ENCODE data around the gene THSD4.

The THSD4 gene

DNA sequence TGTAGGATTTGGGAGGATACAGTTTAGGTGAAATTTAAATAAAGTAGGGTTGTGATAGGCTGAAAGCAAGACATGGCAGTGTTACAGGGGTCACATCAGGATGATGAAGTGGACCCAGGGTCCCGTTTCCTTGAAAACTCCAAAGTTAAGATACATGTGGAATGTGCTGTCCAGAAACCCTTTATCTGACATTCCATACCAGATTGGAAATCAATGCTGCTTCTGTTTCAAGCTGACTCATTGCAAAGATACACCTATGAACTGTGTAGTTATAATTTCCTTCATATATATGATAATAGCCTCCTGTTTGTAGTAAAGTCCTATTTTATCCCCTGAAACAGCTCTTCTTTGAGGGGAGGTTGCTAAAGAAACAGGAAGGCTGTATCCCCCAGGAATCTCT, 624.1 kb downstream of the THSD4 start:
- H3K4me1 Mint-ChIP-seq: peaks cover 2% of the 10 kb centered on the region
- no peak for ATAC-seq (ENCODE audit: low read depth)
- no peak overlapping the region for H3K27ac Mint-ChIP-seq
- no peaks in the 10 kb centered on the region for H3K36me3 Mint-ChIP-seq
- peaks cover 2% of the 10 kb centered on the region for H3K27me3 Mint-ChIP-seq
- no peak for DNase-seq (ENCODE audit: low spot score in 2 of 2)
- H3K4me3 Mint-ChIP-seq: no peak overlapping the region
- no peaks in the 10 kb centered on the region for H3K9me3 Mint-ChIP-seq

DNA sequence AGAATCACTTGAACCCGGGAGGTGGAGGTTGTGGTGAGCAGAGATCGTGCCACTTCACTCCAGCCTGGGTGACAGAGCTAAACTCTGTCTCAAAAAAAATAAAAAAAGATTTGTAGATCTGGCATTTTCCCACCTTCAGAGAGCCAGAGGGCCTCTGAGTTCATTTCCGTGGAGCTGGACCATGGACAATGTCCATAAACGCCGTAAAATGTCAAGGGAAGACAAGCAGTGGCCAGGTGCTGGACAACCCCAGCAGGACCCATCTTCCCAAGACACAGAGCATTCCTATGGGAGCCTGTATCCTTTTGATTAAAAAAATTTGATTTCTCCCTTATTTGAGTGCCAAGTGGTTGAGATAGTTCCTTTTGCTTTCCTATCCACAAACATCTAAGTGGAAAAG, 627.7 kb downstream of the THSD4 start:
- no peaks in the 10 kb centered on the region for H3K9me3 Mint-ChIP-seq
- H3K27ac Mint-ChIP-seq: no peak overlapping the region
- no peak overlapping the region for H3K4me3 Mint-ChIP-seq
- DNase-seq (ENCODE audit: low spot score in 2 of 2) (no peak), ATAC-seq (ENCODE audit: low read depth) (no peak)
- peaks cover 2% of the 10 kb centered on the region for H3K27me3 Mint-ChIP-seq
- no peaks in the 10 kb centered on the region for H3K36me3 Mint-ChIP-seq
- peaks cover 2% of the 10 kb centered on the region for H3K4me1 Mint-ChIP-seq

DNA sequence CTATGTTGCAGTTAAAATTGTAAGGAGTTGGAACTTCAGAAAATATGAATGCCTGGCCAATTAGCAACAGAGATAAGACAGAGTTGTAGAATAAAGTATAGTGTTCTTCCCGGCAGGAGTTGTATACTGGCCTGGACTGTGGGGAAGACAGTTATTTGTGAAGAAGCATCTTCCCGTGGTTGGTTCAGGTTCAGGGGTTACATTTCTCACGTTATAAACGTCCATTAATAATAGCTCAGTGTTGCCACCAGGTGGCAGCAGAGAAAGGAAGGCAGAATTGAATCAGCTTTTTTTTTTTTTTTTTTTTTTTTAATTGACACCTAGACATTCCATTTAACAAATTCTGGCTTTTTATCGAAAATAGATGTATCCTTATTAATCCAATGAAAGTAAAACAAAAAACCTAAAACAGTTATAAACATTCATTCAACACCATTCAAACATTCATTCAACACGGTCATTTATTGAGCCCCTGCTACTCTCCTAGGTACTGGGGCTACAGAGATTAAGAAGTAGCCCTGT, 628.7 kb downstream of the THSD4 start:
- Mint-ChIP-seq H3K4me3 (no peak overlapping the region), H3K36me3 (no peaks in the 10 kb centered on the region), H3K4me1 (peaks cover 5% of the 10 kb centered on the region), H3K27me3 (peaks cover 2% of the 10 kb centered on the region), H3K27ac (no peak overlapping the region), H3K9me3 (no peaks in the 10 kb centered on the region)
- ATAC-seq (ENCODE audit: low read depth) (no peak), DNase-seq (ENCODE audit: low spot score in 2 of 2) (peak; percentile 39 to 48)

DNA sequence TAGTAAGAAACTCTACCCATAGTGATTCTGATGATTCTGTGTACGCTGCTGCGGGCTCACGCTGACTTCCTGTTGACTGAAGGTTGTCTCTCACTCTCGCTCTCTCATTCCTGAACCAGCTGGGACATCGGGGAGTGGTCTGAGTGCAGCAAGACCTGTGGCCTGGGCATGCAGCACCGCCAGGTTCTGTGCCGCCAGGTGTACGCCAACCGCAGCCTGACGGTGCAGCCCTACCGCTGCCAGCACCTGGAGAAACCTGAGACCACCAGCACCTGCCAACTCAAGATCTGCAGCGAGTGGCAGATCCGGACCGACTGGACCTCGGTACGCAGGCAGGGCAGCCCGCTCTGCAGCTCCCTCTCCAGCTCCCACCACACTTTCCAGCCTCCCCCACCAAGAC, 631.4 kb downstream of the THSD4 start:
- Mint-ChIP-seq H3K27ac (no peak overlapping the region), H3K27me3 (peaks cover 2% of the 10 kb centered on the region), H3K4me3 (no peak overlapping the region), H3K4me1 (peaks cover 5% of the 10 kb centered on the region), H3K9me3 (no peaks in the 10 kb centered on the region), H3K36me3 (no peaks in the 10 kb centered on the region)
- no peak for DNase-seq (ENCODE audit: low spot score in 2 of 2)
- ATAC-seq (ENCODE audit: low read depth): no peak

DNA sequence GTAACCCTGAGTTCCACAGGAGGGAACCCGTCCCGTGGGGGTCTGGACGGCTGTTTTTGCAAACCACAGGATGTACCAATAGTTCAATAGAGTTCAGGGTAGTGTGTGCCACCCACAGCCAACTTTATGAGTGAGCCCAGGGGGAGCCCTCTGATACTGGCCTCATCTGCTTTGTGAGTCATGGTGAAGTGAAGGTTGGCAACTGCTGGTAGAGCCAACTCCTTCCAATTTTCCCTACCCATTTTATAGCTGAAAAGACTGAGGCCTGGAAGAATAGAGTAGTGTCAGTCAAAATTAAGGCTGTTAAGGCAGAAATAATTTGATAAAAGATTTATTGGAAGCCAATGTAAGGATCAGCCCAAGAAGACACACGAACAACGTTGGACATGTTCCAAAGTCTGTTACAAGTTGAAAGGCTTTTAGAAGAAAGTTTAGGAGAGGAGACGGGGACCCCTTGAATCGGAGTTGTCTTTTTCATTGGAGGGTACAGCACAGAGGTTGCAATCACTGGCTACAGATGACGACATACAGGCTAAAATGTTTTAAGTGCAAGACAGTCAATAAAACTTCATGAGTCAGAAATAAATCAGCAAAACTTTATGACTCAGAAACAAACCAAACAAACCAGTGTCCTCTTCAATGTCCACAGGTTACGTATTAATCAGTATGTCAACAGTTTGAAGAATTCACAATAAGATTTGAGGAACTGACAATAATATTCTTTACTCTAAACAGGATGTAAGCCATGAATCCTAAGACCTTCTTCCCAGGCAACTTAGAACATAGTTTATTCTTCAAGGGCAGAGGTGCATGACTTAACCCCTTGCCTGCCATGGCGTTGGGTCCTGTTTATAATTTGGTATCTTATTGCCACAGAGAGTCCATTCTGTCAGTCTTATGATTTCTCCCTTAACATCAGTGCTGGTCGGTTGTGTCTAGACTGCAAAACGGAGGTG, 632.1 kb downstream of the THSD4 start:
- H3K36me3 Mint-ChIP-seq: no peaks in the 10 kb centered on the region
- H3K27me3 Mint-ChIP-seq: peaks cover under 1% of the 10 kb centered on the region
- DNase-seq (ENCODE audit: low spot score in 2 of 2) (no peak), ATAC-seq (ENCODE audit: low read depth) (no peak)
- H3K27ac Mint-ChIP-seq: no peak overlapping the region
- no peak overlapping the region for H3K4me3 Mint-ChIP-seq
- H3K9me3 Mint-ChIP-seq: no peaks in the 10 kb centered on the region
- H3K4me1 Mint-ChIP-seq: peaks cover 5% of the 10 kb centered on the region

DNA sequence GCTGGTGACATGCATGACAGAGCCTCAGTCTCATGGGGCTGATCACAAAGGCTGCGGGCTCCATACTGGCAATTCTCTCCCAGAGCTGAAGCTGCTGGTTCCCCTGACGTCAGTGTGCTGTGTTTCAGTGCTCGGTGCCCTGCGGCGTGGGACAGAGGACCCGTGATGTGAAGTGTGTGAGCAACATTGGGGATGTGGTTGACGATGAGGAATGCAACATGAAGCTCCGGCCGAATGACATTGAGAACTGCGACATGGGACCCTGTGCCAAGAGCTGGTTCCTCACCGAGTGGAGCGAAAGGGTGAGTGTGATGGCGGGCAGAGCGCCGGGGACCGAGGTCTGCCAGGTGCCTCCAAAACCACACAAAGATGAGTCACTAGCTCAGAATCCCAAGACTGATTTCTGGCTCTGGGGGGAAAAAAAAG, 633.0 kb downstream of the THSD4 start:
- H3K4me1 Mint-ChIP-seq: peaks cover 5% of the 10 kb centered on the region
- ATAC-seq (ENCODE audit: low read depth) (peak; percentile 24), DNase-seq (ENCODE audit: low spot score in 2 of 2) (no peak)
- no peaks in the 10 kb centered on the region for H3K9me3 Mint-ChIP-seq
- no peak overlapping the region for H3K4me3 Mint-ChIP-seq
- H3K27me3 Mint-ChIP-seq: no peaks in the 10 kb centered on the region
- no peak overlapping the region for H3K27ac Mint-ChIP-seq
- no peaks in the 10 kb centered on the region for H3K36me3 Mint-ChIP-seq

DNA sequence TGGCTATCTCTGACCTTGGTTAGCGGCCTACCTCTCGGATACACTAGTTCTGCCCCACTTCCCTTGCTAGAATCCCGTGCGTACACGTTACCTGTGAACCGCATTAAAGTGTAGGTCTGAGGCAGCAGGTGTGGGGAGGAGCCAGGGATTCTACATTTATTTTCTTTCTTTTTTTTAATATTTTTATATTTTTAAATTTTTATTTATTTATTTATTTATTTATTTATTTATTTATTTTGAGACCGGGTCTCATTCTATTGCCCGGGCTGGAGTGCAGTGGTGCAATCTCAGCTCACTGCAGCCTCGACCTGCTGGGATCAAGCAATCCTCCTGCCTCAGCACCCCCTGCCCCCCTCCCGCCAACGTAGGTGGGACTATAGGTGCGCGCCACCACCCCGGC, 634.2 kb downstream of the THSD4 start:
- H3K36me3 Mint-ChIP-seq: no peaks in the 10 kb centered on the region
- H3K27ac Mint-ChIP-seq: no peak overlapping the region
- DNase-seq (ENCODE audit: low spot score in 2 of 2): no peak
- ATAC-seq (ENCODE audit: low read depth): no peak
- no peaks in the 10 kb centered on the region for H3K27me3 Mint-ChIP-seq
- H3K4me3 Mint-ChIP-seq: no peak overlapping the region
- H3K4me1 Mint-ChIP-seq: peaks cover 3% of the 10 kb centered on the region
- H3K9me3 Mint-ChIP-seq: no peaks in the 10 kb centered on the region

DNA sequence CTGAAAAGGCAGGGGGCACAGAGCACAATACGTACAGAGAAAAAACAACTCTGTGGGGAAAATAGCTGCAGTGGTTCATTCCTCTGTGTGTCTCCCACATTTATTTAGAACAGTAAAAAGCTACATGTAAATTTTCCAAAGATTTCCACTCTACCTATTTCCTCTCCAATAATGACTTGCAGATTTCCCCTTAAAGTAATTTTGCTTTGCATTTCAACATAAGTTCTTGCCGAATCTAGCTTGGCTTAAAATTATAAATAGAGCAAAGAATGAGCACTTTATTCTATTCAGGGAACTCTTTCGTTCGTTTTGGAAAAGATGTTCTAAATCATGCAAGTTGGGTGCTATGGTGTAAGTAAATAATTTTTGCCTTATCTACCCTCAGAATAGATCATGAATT, 636.9 kb downstream of the THSD4 start:
- Mint-ChIP-seq H3K27ac (no peak overlapping the region), H3K27me3 (peaks cover 4% of the 10 kb centered on the region), H3K9me3 (peaks cover 4% of the 10 kb centered on the region), H3K4me1 (peaks cover 3% of the 10 kb centered on the region), H3K4me3 (no peak overlapping the region), H3K36me3 (peaks cover 2% of the 10 kb centered on the region)
- ATAC-seq (ENCODE audit: low read depth): no peak
- no peak for DNase-seq (ENCODE audit: low spot score in 2 of 2)

DNA sequence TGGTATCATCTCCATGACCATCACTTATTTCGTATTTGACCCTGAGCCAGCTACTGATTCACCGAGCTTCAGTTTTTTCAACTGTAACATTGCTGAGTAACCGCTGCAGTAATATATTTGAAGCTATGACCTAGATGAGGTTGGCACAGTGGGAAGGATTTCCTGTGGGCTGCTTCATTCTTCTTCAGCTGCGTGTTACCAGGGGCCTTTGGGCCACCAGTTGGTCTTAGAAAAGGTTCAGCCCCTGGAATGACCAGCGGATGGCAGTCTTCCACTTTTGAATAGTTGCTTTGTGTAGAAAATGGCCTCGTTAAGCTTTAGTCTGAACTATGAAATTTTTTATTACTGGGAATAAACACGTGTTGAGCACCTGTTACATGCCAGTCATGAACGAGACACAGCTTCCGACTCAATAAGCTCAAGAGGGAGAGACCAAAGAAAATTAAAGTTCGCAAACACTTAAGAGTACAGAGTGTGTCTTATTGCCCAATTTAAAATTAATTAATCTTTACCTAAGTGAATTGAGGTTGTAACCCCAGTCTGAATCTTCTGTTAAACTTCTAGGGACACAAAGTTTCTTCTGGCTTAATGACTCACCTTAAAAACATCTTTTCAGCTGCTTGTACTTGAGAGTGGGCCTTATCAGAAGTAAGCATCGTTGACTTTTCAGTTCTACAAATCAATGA, 637.5 kb downstream of the THSD4 start:
- Mint-ChIP-seq H3K4me3 (no peak overlapping the region), H3K9me3 (peaks cover 4% of the 10 kb centered on the region), H3K36me3 (peaks cover 2% of the 10 kb centered on the region), H3K27me3 (peaks cover 4% of the 10 kb centered on the region), H3K27ac (no peak overlapping the region), H3K4me1 (peaks cover 3% of the 10 kb centered on the region)
- no peak for ATAC-seq (ENCODE audit: low read depth)
- DNase-seq (ENCODE audit: low spot score in 2 of 2): no peak

DNA sequence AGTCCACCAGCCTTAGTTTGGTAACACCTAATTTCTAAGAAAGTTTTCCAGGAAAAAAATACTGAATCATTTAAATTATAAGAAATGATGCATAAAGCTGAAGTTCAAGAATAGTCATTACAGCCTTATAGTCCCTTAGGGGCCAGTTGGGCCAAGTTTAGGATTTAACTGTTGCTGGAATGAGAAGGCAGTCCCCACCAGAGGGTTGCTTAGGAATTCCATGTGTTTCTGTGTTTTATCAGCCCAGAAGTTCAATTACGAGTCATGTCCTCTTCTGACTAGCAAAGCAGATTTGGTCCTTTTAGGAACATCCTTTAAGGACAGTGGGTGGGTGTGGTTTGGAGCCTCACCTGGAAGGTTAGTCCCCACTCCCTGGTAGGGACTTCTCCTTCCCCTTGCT, 638.1 kb downstream of the THSD4 start:
- Mint-ChIP-seq H3K36me3 (peaks cover 2% of the 10 kb centered on the region), H3K9me3 (peaks cover 4% of the 10 kb centered on the region), H3K27me3 (peaks cover 4% of the 10 kb centered on the region), H3K4me3 (no peak overlapping the region), H3K27ac (no peak overlapping the region), H3K4me1 (peaks cover under 1% of the 10 kb centered on the region)
- no peak for ATAC-seq (ENCODE audit: low read depth)
- no peak for DNase-seq (ENCODE audit: low spot score in 2 of 2)

DNA sequence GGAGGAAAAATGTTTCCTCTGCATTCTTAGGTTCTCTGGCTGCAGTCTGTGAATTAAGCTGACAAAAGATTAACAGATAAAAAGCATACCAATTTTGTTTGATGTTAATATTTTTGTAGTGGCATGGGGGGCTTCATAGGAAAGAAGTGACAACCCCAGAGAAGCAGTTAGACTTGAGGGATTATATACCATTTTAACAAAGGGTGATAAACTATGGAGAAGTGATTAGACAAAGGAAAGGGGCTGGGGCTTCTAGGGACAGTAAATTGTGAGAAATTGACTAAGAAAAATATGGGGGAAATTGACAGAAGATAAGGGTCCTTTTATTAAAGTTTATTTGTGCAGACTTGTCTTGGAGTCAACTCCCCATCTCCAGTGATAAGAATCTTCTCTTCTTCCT, 639.4 kb downstream of the THSD4 start:
- peaks cover 4% of the 10 kb centered on the region for H3K9me3 Mint-ChIP-seq
- ATAC-seq (ENCODE audit: low read depth) (no peak), DNase-seq (ENCODE audit: low spot score in 2 of 2) (no peak)
- peaks cover 2% of the 10 kb centered on the region for H3K36me3 Mint-ChIP-seq
- peaks cover 4% of the 10 kb centered on the region for H3K27me3 Mint-ChIP-seq
- no peaks in the 10 kb centered on the region for H3K4me1 Mint-ChIP-seq
- H3K27ac Mint-ChIP-seq: no peak overlapping the region
- no peak overlapping the region for H3K4me3 Mint-ChIP-seq

DNA sequence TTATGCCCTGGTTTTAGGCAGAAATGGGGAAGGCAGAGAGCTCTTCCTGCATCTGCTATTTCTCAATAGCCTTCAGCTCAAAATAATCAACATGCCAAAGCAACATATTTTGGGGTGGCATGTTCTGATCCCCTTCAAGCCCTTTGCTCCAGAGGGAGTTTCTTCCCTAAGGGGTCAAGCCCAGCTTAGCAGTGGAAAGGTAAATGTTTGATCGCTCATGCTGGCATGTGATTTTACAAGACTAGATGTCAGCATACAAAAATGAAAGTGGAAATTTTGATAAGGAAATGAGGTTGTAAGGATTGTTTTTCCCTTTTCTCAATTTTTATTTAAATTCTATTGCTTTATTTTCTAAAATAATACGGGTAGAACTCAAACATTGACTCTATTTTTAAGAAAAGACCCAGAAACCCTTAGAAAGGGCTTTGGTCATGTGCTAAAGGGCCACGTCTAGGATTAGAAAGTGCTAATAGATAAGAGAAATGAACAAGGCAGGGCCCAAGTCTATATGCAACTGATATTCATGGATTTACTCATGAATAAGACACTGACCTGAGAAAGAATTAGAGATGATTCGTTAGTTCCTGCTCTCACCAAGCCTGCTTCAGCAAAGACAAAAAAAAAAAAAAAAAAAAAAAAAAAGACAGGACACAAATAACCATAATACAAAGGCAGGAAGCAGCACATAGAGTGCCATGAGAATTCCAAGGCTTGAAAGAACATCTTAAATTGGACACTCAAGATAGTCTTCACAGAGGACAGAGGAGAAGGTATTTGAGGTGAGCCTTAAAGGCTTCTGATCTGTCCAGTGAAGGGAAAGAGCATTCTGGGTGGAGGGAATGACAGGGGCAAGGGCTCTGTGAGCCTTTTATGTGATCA, 640.1 kb downstream of the THSD4 start:
- Mint-ChIP-seq H3K9me3 (peaks cover 5% of the 10 kb centered on the region), H3K27ac (no peak overlapping the region), H3K36me3 (peaks cover 2% of the 10 kb centered on the region), H3K4me3 (no peak overlapping the region), H3K4me1 (no peaks in the 10 kb centered on the region), H3K27me3 (peaks cover 4% of the 10 kb centered on the region)
- no peak for ATAC-seq (ENCODE audit: low read depth)
- DNase-seq (ENCODE audit: low spot score in 2 of 2): no peak

DNA sequence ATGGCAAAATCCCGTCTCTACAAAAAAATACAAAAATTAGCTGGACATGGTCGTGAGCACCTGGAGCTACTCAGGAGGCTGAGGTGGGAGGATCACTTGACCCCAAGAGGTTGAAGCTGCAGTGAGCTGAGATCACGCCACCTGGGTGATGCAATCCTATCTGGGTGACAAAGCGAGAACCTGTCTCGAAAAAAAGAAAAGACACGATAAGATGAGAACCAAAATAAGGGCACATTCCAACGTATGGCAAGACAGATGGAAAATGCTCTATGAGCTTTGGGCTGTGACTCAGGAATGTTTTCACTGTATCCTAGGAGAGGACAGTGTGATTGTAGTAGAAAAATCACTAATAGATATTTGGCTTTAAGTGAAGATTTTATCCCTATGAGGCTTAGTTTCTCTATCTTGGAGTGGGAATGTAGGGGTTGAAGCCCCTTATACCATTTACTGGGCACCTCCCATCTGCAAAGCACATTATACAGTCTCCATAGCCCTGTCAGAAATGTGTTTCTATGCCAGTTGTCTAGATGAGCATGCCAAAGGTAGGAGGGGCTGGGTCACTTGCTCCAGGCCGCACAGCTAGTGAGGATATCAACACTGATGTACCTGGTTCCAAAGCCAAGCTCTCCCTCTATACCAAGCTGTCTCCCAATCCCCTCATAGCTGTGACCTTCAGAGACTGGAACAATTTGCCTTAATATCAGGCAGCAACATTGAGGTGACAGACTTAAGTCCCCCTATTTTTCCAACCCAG, 641.5 kb downstream of the THSD4 start:
- DNase-seq (ENCODE audit: low spot score in 2 of 2): no peak
- no peaks in the 10 kb centered on the region for H3K4me1 Mint-ChIP-seq

More for the DNA sequence above, 641.5 kb downstream of the THSD4 start:
- Mint-ChIP-seq H3K27ac (no peak overlapping the region), H3K27me3 (peaks cover 5% of the 10 kb centered on the region), H3K9me3 (peaks cover 11% of the 10 kb centered on the region), H3K4me3 (no peak overlapping the region), H3K36me3 (peaks cover 5% of the 10 kb centered on the region)
- ATAC-seq (ENCODE audit: low read depth): no peak

All from memory B cell (primary cell).